Raji (cell line): Measurements from ENCODE around the gene SMIM13.

Experiments used
- POLR2A ChIP-seq: IDR thresholded peaks from 2 replicates; pipeline ENCODE4 v1.6.1; 2011; ENCODE audit warnings: low read depth, low read length, control low read depth; ENCODE audit not compliant: insufficient read depth

The SMIM13 gene

DNA sequence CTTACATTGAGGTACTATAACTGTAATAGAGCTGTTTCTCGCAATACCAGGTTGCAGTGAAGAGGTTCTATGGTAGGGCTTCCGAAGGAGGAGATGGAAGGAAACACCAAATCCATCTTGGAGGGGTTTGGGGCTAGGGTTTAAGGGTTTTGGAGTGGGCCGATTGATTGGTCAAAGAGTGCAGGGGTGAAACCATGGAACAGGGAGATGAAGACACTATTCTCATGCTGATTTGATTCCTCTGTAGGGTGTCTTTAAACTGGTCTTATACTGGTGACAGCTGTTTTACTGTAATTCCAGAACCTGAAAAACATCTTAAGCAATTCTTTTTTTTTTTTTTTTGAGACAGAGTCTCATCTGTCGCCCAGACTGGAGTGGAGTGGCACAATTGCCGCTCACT is 7.8 kb downstream of the SMIM13 start:
- TF ChIP-seq POLR2A = no peak

DNA sequence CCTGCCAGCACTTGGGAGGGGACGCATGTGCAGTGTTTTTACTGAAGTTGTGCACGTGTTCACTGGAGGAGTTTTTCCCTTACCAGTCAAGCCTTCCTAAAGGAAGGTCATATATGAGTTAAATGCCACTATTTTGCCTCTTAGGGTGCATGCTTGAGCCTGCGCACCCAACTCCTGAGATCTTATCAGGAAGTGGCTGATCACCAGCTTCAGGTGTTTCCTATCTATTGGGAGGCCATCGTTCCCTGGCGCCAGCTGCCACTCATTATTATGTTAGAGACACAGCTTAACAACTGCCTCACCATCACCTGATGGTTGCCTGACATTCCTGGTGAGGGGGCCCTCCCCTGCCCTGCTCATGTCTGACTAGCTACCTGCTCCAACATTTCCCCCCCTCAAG is 9.4 kb downstream of the SMIM13 start:
- no peak for TF ChIP-seq POLR2A

DNA sequence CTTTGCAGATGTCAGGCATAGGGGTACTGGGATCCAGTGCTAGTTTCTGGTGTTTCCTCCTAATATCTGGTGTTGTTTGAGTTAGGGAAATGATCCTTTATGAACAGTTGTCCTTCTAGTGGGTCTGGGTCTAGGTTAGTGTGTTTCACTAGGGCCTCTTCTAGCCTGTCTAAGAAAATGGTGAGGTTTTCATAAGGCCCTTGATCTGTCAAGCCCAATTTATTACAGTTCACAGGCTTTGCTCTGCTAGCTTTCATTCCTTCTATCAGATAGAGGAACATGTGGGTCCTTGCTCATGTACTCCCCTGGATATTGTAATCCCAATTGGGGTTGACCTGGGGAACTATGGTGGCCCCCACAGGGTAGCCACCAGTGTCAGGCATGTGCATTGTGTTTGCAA is 15.1 kb downstream of the SMIM13 start:
- no peak for TF ChIP-seq POLR2A

DNA sequence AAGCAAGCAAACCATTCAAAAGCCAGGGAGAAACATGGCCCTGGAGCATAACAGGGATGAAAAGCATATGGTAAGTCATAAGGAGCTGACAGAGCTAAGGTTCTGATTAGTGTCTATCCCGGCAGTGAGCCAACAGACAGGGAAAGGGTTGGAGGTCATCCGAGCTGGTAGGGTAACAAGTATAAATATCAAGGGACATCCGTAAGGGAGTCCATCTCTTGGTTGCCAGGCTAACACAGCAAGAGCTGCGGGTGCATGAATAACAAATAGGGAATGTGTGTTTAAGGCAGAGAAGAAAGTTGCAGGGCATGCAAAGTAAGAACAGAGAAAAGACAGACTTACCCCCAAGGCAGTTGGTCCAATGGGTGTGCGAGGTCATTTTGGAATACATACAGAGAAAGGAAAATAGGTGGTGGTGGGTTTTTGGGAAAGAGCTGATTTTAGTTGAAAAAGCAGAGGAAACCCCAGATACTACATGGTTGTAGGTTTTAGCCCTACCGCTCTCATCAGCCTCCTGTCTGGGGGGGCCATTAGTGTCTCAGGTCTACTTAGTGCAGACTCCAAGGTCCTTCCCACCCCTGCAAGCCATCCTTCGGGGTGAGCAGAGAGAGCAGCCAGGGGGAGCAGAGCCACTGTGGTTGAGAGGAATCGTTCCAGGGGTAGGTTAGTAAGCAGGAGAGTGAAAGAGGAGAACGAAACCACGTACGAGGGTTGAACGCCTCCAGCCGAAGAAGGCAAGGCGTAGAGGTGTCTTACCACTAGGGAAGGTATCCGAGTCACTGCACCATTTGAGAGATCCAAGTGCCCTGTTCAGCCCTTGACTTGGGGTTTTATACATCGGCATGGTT is 17.5 kb downstream of the SMIM13 start, which contains the start of gene ERVFRD-1:
TSS of gene ERVFRD-1 (minus strand) at position 805 of the 848 bp plus-strand sequence. CDS start 6,415 bp downstream, outside the sequence.
- no peak for TF ChIP-seq POLR2A

DNA sequence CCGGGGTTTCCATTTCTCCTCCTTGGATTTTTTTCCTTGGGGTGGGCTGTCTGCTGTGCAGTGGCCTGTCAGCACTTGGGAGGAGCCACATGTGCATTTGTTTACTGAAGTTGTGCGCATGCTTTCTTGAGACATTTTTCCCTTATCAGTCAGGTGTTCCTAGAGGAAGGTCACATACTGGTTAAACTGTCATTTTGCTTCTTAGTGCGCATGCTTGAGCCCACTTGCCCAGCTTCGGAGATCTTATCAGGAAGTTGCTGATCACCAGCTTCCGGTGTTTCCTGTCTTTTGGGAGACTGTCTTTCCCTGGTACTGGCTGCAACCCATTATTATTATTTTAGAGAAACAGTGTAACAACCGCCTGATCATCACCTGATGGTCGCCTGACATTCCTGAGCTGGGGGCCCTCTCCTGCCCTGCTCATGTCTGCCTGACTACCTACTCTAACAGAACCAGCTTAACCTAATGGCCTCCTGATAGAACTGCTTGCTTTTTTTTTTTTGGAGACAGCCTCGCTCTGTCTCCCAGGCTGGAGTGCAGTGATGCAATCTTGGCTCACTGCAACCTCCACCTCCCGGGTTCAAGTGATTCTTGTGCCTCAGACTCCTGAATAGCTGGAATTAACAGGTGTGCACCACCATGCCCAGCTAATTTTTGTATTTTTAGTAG is 18.3 kb downstream of the SMIM13 start:
- TF ChIP-seq POLR2A = no peak

DNA sequence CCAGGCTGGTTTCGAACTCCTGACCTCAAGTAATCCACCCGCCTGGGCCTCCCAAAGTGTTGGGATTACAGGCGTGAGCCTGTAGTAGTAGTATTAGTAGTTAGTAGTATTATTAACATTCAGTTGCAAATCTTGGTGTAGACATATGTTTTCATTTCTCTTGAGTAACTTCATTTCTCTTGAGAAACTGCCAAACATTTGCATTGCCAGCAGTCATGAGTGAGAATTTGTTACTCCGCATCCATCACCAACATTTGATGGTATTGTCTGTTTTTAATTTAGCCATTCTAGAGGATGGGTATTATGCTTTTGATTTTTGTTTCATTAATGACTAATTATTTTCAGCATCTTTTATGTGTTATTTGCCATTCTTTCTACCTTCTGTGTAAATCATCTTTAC is 19.4 kb downstream of the SMIM13 start:
- no peak for TF ChIP-seq POLR2A

DNA sequence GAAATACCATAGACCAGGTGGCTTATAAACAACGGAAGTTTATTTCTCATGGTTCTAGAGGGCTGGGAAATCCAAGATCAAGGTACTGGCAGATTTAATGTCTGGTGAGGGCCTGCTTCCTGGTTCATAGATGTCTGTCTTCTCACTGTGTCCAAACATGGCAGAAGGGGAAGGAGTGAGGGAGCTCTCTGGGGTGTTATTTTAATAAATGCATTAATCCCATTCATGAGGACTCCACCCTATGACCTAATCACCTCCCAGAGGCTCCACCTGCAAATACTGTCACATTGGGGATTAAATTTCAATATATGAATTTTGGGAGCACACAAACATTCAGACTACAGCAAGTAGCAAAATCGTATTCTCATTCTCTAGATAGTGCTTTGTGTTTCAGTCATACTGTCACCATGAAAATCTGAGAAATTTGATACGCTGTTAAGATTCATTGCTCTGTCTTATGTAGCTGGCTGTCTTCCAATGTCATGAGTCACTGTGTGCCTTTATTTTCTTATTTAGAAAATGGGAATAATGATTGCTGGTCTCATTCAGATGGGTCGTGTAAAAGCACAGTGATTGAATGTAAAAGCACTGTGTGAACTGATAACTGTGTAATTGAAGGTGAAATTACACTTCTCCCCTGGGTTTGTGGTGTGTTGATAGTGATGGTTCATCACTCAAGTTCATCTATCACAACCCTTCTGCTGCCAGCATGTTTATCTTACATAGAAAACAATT is 26.8 kb downstream of the SMIM13 start:
- TF ChIP-seq POLR2A = no peak

DNA sequence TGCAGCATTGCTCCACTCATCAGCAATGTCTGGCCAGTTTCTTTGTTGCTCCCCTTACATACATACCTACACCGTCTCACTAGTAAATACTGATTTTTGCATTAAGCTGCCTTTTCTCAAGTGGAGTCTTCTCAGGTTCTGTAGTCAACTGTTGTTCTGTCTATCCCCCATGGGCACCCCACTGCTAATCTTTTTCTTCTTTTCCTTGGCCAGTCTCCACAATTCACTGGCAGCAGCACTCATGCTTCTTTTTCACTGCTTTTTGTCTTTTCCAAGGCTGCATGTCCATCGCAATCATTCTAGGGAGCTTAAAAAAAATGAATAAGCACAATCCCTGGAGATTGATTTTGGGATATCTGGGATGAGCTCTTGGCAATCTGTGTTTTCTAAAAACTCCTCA is 28.2 kb downstream of the SMIM13 start:
- TF ChIP-seq POLR2A = no peak

DNA sequence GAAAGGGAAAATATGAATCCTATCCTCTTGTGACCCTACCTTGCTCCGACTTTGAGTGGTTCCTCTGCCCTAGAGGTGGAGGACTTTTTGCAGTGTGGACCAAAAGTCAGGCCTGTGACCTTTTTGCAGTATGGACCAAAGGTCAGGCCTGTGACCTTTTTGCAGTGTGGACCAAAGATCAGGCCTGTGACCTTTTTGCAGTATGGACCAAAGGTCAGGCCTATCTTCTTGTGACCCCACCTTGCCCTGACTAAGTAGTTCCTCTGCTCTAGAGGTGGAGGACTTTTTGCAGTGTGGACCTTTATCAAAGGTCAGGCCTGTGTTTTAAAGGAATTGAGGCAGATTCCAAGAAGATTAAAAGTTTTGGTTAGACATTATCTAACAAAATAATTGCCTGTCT is 28.7 kb downstream of the SMIM13 start:
- no peak for TF ChIP-seq POLR2A

DNA sequence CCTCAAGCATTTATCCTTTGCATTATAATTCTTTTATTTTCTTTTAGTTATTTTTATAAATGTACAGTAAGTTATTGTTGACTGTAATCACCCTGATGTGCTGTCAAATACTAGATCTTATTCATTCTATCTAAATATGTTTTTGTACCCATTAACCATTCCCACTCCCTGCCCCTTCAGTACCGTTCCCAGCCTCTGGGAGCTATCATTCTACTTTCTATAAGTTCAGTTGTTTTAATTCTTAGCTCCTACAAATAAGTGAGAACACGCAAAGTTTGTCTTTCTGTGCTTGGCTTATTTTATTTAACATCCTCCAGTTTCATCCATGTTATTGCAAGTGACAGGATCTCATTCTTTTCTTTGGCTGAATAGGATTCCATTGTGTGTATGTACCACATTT is 30.3 kb downstream of the SMIM13 start:
- TF ChIP-seq POLR2A = no peak

DNA sequence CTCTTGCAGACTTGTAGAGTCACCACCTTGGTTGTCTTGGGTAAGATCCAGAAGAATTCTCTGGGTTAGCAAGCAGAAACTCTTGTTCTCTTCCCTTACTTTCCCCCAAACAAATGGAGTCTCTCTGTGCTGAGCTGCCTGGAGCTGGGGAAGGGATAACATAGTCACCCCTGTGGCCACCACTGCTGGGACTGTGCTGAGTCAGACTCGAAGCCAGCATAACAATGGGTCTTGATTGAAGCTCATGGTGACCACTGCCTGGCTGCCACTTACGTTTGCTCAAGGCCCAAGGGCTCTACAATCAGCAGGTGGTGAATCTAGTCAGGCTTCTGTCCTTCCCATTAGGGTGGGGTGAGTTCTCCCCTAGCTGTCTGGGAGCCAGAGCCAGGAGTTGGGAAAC is 33.2 kb downstream of the SMIM13 start:
- no peak for TF ChIP-seq POLR2A

DNA sequence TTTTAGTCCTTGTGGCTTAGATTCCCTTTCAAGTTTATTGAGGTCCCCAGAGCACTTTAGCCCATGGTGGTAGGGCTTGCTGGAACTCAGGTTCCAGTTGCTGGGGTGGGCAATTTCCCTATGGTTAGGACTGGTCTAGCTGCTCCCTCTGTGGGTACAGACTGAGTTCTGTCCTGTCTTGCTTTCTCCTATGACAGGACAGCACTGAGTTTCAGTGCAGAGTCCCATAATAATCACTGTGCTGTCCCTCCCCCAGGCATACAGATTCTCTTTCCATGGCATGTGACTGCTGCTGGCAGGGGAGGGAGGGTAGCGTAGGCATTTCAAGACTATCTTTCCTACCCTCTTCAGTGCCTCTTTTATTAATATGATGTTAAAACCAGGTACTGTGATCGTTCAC is 35.0 kb downstream of the SMIM13 start:
- no peak for TF ChIP-seq POLR2A

DNA sequence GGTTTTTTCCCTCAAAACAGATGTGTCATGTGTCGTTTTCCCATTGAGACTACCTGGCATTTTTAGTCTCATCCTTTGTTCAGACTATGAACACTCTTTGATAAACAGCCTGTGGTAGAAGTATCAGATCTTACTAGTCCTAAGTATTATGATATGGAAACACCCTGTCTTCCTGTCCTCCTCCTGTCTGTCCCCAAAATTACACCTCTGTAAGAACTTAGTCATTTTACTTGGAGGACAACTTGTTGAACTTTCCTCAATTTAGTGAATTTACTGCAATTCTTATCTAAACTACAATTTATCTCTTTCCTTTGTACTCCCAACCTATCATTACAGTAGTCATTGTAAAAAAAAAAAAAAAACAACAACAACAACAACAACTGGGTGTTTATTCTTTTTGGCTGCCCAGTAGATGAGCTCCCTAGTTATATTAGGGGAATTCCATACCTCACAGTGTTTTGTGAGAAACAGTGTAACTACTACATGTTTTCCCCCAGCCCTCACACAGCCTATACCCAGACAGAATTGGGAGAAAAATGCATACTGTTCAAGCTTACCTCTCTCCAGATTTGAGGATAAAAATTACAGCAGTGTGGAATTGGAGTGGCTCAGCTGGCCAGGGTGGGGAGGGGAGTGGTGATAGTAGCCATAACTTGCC is 36.4 kb downstream of the SMIM13 start:
- no peak for TF ChIP-seq POLR2A

DNA sequence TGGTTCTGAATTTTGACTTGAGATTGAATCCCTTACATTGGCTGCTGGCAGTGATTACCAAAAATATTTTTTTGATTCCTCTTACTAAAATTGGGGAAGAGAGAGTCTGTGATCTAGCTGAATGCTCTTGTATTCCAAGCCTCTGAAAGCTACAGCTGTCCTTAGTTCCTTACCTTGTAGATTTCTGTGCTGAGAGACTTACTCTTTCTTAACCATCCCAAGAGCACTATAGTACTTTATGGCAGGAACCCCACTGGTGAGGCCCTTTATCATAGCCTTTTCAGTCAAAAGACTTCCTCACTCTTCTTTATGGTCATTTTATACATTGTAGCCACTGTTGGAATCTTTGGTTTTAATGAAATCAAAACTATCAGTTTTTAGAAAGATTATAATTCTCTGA is 37.0 kb downstream of the SMIM13 start:
- no peak for TF ChIP-seq POLR2A

DNA sequence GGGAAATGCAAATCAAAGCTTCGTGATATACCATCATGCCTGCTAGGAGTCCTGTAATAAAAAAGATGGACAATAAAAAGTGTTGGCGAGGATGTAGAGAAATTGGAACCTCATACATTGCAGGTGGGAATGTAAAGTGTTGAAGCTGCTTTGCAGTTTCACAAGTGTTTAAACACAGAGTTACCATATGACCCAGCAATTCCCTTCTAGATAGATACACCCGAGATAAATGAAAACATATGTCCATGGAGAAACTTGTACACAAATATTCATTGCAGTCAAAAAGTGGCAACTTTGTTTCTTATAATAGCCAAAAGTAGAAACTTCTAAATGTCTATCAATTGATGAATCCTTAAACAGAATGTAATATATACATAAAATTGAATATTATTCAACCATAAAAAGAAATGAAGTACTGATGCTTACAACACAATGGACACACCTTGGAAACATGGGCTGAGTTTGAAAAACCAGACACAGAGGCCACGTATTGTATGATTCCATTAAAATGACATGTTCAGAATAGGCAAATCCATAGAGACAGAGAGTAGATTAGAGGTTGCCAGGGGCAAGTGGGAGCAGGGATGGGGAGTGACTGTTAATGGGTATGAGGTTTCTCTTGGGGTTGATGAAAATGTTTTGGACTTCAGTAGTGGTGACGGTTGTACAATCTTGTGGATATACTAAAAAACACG is 38.7 kb downstream of the SMIM13 start:
- TF ChIP-seq POLR2A = no peak
